Smooth muscle cell (in vitro differentiated cells): ENCODE measurements around the gene LCN1. TPM values are rescaled to one million over a fixed set of nuclear protein-coding genes. Genes with fewer than 3 reads are reported as not detected.

ENCODE experiments used
- DNase-seq: peaks from one replicate; lab custom pipeline; 2025; ENCODE audit not compliant: unreplicated experiment; lab: John Stamatoyannopoulos, UW
- H2AFZ ChIP-seq: fragments of 200-600 bp; sonication (generic); 2 replicates; pipeline ENCODE4 v1.6.0; 2016; ENCODE audit warnings: antibody characterized with exemption, low read depth, mild to moderate bottlenecking
- H3F3A ChIP-seq: fragments of 200-600 bp; sonication (generic); 2 replicates; pipeline ENCODE4 v1.6.0; 2017; ENCODE audit warnings: antibody characterized with exemption, low read depth
- H3K27ac ChIP-seq: fragments of 200-600 bp; sonication (generic); 2 replicates; pipeline ENCODE4 v1.5.1; 2016; ENCODE audit warnings: low read depth, mild to moderate bottlenecking
- H3K27me3 ChIP-seq: fragments of 200-600 bp; sonication (generic); 2 replicates; pipeline ENCODE4 v1.6.1; 2016; ENCODE audit warnings: low read depth, mild to moderate bottlenecking
- H3K36me3 ChIP-seq: fragments of 200-600 bp; sonication (generic); 2 replicates; pipeline ENCODE4 v1.5.1; 2016; ENCODE audit warnings: low read depth
- H3K4me1 ChIP-seq: fragments of 200-600 bp; sonication (generic); 2 replicates; pipeline ENCODE4 v1.5.1; 2016; ENCODE audit warnings: low read depth
- H3K4me2 ChIP-seq: fragments of 200-600 bp; sonication (generic); 2 replicates; pipeline ENCODE4 v1.6.0; 2016; ENCODE audit warnings: mild to moderate bottlenecking
- H3K4me3 ChIP-seq: fragments of 200-600 bp; sonication (generic); 2 replicates; pipeline ENCODE4 v1.5.1; 2016; ENCODE audit warnings: mild to moderate bottlenecking
- H3K79me2 ChIP-seq: fragments of 200-600 bp; sonication (generic); 2 replicates; pipeline ENCODE4 v1.6.0; 2016; ENCODE audit warnings: low read depth, mild to moderate bottlenecking
- H3K9ac ChIP-seq: fragments of 200-600 bp; sonication (generic); 2 replicates; pipeline ENCODE4 v1.6.0; 2016; ENCODE audit warnings: low read depth
- H3K9me3 ChIP-seq: fragments of 200-600 bp; sonication (generic); replicated peaks from 2 replicates; pipeline ENCODE4 v1.5.1; 2016; ENCODE audit warnings: low read depth
- H4K20me1 ChIP-seq: fragments of 200-600 bp; sonication (generic); 2 replicates; pipeline ENCODE4 v1.6.0; 2016; ENCODE audit warnings: low read depth
- CTCF ChIP-seq: fragments of 200-600 bp; sonication (generic); IDR thresholded peaks from 2 replicates; pipeline ENCODE4 v1.5.1; 2017; ENCODE audit warnings: borderline replicate concordance, mild to moderate bottlenecking, antibody characterized with exemption; ENCODE audit not compliant: insufficient read depth, poor library complexity, severe bottlenecking
- WGBS: methylation state at CpG from one replicate; pipeline ENCODE4 v1.1.7; 2016; ENCODE audit warnings: low lambda C conversion rate; 5-methylcytosine and 5-hydroxymethylcytosine counted together
- polyA plus RNA-seq: library from polyadenylated mRNA; unstranded; fragments of >200 nt; fragmentation: Nextera tagmentation; extraction: Ambion mirVana; gene quantifications from 2 replicates; pipeline ENCODE4 v1.2.1, GENCODE V29; 2016
- total RNA-seq: library from RNA; depleted of rRNA; stranded (reverse); fragments of >200 nt; gene quantifications from 2 replicates; pipeline ENCODE4 v1.2.3, GENCODE V29; 2014

Gene LCN1
- total and polyA plus RNA-seq, 2 experiments from 2014 or later = 0.85 to 5.6 TPM

DNA sequence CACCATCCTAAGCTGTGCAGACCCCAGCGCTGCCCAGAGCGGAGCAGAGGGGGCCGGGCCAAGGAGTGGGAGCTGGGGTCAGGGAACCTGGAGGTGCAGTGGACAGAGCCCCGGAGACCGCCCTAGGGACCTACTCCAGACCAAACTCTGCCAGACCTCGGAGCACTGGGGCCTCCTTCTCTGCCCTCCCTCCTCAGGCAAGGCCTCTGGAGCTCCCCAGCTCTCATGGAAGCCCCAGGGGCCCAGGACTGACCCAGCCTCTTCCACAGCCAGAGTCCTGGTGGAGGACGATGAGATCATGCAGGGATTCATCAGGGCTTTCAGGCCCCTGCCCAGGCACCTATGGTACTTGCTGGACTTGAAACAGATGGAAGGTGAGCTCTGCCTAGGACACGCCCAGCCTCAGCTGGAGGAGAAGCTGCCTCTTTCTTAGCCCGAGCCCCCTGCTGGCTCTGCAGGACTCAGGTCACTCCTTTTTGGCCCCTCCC, 43.9 kb downstream of the LCN1 start:
- TF ChIP-seq CTCF = no peak
- H4K20me1 ChIP-seq = no peaks in the 10 kb centered on the region
- H3K79me2 ChIP-seq = no peaks in the 10 kb centered on the region
- H3K4me1 ChIP-seq = no peaks in the 10 kb centered on the region
- no peak overlapping the region for H2AFZ ChIP-seq
- no peak overlapping the region for H3K27ac ChIP-seq
- WGBS = 85% methylated on average over 9 of the region's 9 CpGs
- no peak for DNase-seq
- H3K9me3 ChIP-seq = no peaks in the 10 kb centered on the region
- H3K4me3 ChIP-seq = no peak overlapping the region
- H3K27me3 ChIP-seq = no peaks in the 10 kb centered on the region
- H3K9ac ChIP-seq = no peak overlapping the region
- H3K36me3 ChIP-seq = no peaks in the 10 kb centered on the region
- no peak overlapping the region for H3K4me2 ChIP-seq
- H3F3A ChIP-seq = no peaks in the 10 kb centered on the region

DNA sequence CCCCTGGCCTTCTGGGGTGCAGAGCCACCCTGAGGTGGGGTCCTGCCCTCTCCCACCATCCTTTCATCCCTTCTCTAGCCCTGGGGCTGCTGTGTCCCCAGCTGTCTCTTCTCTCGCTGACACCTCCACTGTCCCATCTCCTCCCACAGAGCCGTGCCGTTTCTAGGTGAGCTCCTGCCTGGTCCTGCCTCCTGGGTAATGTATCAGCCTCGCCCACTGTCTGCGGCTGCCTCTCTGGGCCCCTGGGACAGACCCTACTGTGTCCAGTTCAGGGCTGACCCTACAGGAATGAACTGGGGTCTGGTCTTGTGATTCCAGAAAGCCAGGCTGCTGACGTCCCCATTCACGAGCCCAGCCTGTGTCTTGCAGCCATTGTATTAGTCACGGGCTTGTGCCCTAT, 44.4 kb downstream of the LCN1 start:
- no peaks in the 10 kb centered on the region for H3K4me1 ChIP-seq
- H3K9ac ChIP-seq = no peak overlapping the region
- 79% methylated on average over 8 of the region's 8 CpGs for WGBS
- no peaks in the 10 kb centered on the region for H3K79me2 ChIP-seq
- no peak overlapping the region for H3K4me2 ChIP-seq
- H3K27ac ChIP-seq = no peak overlapping the region
- H3F3A ChIP-seq = no peaks in the 10 kb centered on the region
- H3K27me3 ChIP-seq = no peaks in the 10 kb centered on the region
- DNase-seq = no peak
- TF ChIP-seq CTCF = no peak
- no peak overlapping the region for H2AFZ ChIP-seq
- no peaks in the 10 kb centered on the region for H3K9me3 ChIP-seq
- no peaks in the 10 kb centered on the region for H4K20me1 ChIP-seq
- H3K4me3 ChIP-seq = no peak overlapping the region
- H3K36me3 ChIP-seq = no peaks in the 10 kb centered on the region

DNA sequence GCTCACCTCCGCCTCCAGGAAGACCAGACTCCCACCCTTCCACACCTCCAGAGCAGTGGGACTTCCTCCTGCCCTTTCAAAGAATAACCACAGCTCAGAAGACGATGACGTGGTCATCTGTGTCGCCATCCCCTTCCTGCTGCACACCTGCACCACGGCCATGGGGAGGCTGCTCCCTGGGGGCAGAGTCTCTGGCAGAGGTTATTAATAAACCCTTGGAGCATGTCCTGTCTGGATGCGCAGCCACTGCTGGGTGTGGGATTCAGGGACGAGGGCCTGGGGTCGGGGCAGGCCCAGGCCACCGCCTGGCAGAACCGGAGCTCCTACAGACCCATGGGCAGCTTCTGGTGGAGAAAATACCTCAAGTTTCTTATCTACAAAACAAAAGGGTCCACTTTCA, 45.3 kb downstream of the LCN1 start:
- Histone ChIP-seq H3K27me3 (no peaks in the 10 kb centered on the region), H2AFZ (no peak overlapping the region), H3K36me3 (no peaks in the 10 kb centered on the region), H3K4me3 (no peak overlapping the region), H3K79me2 (no peaks in the 10 kb centered on the region), H3F3A (no peaks in the 10 kb centered on the region), H4K20me1 (no peaks in the 10 kb centered on the region), H3K9ac (no peak overlapping the region), H3K9me3 (no peaks in the 10 kb centered on the region), H3K27ac (no peak overlapping the region), H3K4me1 (no peaks in the 10 kb centered on the region), H3K4me2 (no peak overlapping the region)
- 86% methylated on average over 10 of the region's 10 CpGs for WGBS
- no peak for TF ChIP-seq CTCF
- DNase-seq = no peak

DNA sequence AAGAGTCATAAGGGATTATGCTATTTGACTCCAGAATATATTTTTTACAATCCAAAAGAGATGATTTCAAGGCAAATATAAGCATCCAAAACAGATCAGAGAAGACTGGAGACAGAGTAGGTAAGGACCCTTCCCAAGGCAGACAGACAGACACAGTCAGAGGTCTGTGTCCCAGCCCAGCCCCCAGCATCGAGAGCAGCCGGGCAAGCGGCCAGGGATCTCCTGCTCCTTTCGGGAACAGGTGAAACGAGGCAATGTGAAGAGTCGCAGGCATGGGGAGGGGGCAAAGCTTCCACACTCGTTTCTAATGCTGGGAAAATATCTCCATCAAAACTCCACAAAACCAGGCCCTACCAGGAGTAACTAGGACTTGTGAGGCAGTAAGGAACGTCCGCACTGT, 46.1 kb downstream of the LCN1 start:
- Histone ChIP-seq H3K36me3 (no peaks in the 10 kb centered on the region), H3K27me3 (no peaks in the 10 kb centered on the region), H2AFZ (no peak overlapping the region), H3K9ac (no peak overlapping the region), H3K4me2 (no peak overlapping the region), H3K4me1 (no peaks in the 10 kb centered on the region), H3F3A (no peaks in the 10 kb centered on the region), H3K79me2 (no peaks in the 10 kb centered on the region), H3K27ac (no peak overlapping the region), H4K20me1 (no peaks in the 10 kb centered on the region), H3K4me3 (no peak overlapping the region), H3K9me3 (no peaks in the 10 kb centered on the region)
- 87% methylated on average over 9 of the region's 9 CpGs for WGBS
- DNase-seq = no peak
- no peak for TF ChIP-seq CTCF
